Endometrium (tissue), 2 donors: Measurements from ENCODE around the gene GRXCR2.

ENCODE experiments used
- FAIRE-seq: peaks from 2 replicates; lab custom pipeline; 2012; peaks lifted over from hg19 to GRCh38; lab: Jason Lieb, UNC
- donor health status: control.
- donor health status: control.

The GRXCR2 gene

GRCh38 chr5:145834917-145835847 is 37.6 kb downstream of the GRXCR2 start, which contains the start of gene PRELID2:
PRELID2 (minus strand) TSS chr5:145835342; CDS start chr5:145835251, 91 bp downstream.
- FAIRE-seq: no peak

GRCh38 chr5:145834554-145834916 is 38.3 kb downstream of the GRXCR2 start:
- FAIRE-seq: no peak

GRCh38 chr5:145833631-145834200 is 39.1 kb downstream of the GRXCR2 start:
- no peak for FAIRE-seq

GRCh38 chr5:145830594-145830993 is 42.2 kb downstream of the GRXCR2 start:
- FAIRE-seq: no peak

GRCh38 chr5:145829708-145830361 is 43.0 kb downstream of the GRXCR2 start:
- no peak for FAIRE-seq

GRCh38 chr5:145826895-145827674 is 45.7 kb downstream of the GRXCR2 start:
- FAIRE-seq: no peak

- peak; percentile 76 for FAIRE-seq
Observed at GRCh38 chr5:145825751-145826180, 47.0 kb downstream of the GRXCR2 start.

GRCh38 chr5:145824040-145824439 is 48.8 kb downstream of the GRXCR2 start:
- FAIRE-seq: no peak

- no peak for FAIRE-seq
Observed at GRCh38 chr5:145818604-145819003, 54.2 kb downstream of the GRXCR2 start.

- no peak for FAIRE-seq
Observed at GRCh38 chr5:145812877-145813276, 59.9 kb downstream of the GRXCR2 start.

GRCh38 chr5:145811834-145812625 is 60.8 kb downstream of the GRXCR2 start:
- FAIRE-seq: no peak
